Neural cell (in vitro differentiated cells): ENCODE results near the gene TRAF3. TPM values are rescaled to one million over a fixed set of nuclear protein-coding genes. Genes with fewer than 3 reads are reported as not detected.

Experiments
- H2AFZ ChIP-seq: fragments of 200-600, 300-800 bp; sonication (generic), shearing (Covaris generic); 2 replicates; pipeline ENCODE4 v1.6.0; 2014; ENCODE audit warnings: low read depth, mild to moderate bottlenecking, antibody characterized with exemption, low read length, moderate library complexity
- H3F3A ChIP-seq: fragments of 200-600 bp; shearing (Covaris generic); 2 replicates; pipeline ENCODE4 v1.6.1; 2016; ENCODE audit warnings: mild to moderate bottlenecking, moderate library complexity, mixed read lengths, antibody characterized with exemption, low read length; ENCODE audit not compliant: insufficient read depth, poor library complexity, severe bottlenecking
- H3K27ac ChIP-seq: fragments of 200-600, 300-800 bp; sonication (generic), shearing (Covaris generic); 2 replicates; pipeline ENCODE4 v1.5.1; 2014; ENCODE audit warnings: mild to moderate bottlenecking, low read length, moderate library complexity
- H3K27me3 ChIP-seq: fragments of 300-800, 200-600 bp; sonication (generic), shearing (Covaris generic); 2 replicates; pipeline ENCODE4 v1.6.0; 2014; ENCODE audit warnings: mild to moderate bottlenecking, low read depth, low read length, moderate library complexity; ENCODE audit not compliant: insufficient read depth
- H3K36me3 ChIP-seq: fragments of 300-800, 200-600 bp; sonication (generic), shearing (Covaris generic); 2 replicates; pipeline ENCODE4 v1.5.1; 2014; ENCODE audit warnings: mild to moderate bottlenecking, antibody characterized with exemption, low read length, moderate library complexity; ENCODE audit not compliant: insufficient read depth
- H3K4me2 ChIP-seq: fragments of 300-800, 200-600 bp; sonication (generic), shearing (Covaris generic); 2 replicates; pipeline ENCODE4 v1.6.0; 2014; ENCODE audit warnings: mild to moderate bottlenecking, low read length
- H3K4me3 ChIP-seq: fragments of 300-800, 200-600 bp; sonication (generic), shearing (Covaris generic); 2 replicates; pipeline ENCODE4 v1.5.1; 2014; ENCODE audit warnings: mild to moderate bottlenecking, low read length, moderate library complexity
- H3K79me2 ChIP-seq: fragments of 200-600 bp; shearing (Covaris generic); replicated peaks from 2 replicates; pipeline ENCODE4 v1.6.0; 2014; ENCODE audit warnings: mild to moderate bottlenecking, low read length, moderate library complexity; ENCODE audit not compliant: insufficient read depth
- H3K9ac ChIP-seq: fragments of 300-800, 200-600 bp; sonication (generic), shearing (Covaris generic); 2 replicates; pipeline ENCODE4 v1.6.1; 2016; ENCODE audit warnings: mild to moderate bottlenecking, low read length, mixed read lengths
- H3K9me2 ChIP-seq: fragments of 200-600 bp; shearing (Covaris generic); 2 replicates; pipeline ENCODE4 v1.6.1; 2016; ENCODE audit warnings: mild to moderate bottlenecking, low read length, mixed read lengths; ENCODE audit not compliant: insufficient read depth
- H3K9me3 ChIP-seq: fragments of 200-600, 300-800 bp; sonication (generic), shearing (Covaris generic); 2 replicates; pipeline ENCODE4 v1.6.1; 2016; ENCODE audit warnings: mild to moderate bottlenecking, mixed run types, low read length, moderate library complexity, mixed read lengths
- H4K20me1 ChIP-seq: fragments of 200-600 bp; shearing (Covaris generic); 2 replicates; pipeline ENCODE4 v1.6.1; 2016; ENCODE audit warnings: mild to moderate bottlenecking, mixed run types; ENCODE audit not compliant: insufficient read depth
- CTCF ChIP-seq: fragments of 450-650 bp; IDR thresholded peaks from 2 replicates; pipeline ENCODE4 v1.5.1; 2014; ENCODE audit warnings: antibody characterized with exemption, mild to moderate bottlenecking, moderate library complexity; ENCODE audit not compliant: poor library complexity, severe bottlenecking
- EP300 ChIP-seq: fragments of 450-650 bp; conservative IDR thresholded peaks from 2 replicates; pipeline ENCODE4 v1.6.1; 2014; ENCODE audit warnings: antibody characterized with exemption, mild to moderate bottlenecking, moderate library complexity; ENCODE audit not compliant: poor library complexity, severe bottlenecking
- EZH2 ChIP-seq: fragments of 200-600, 300-800 bp; shearing (Covaris generic), sonication (generic); IDR thresholded peaks from 2 replicates; pipeline ENCODE4 v1.6.1; 2014; ENCODE audit warnings: antibody characterized with exemption, low read length, borderline replicate concordance, mild to moderate bottlenecking; ENCODE audit not compliant: insufficient read depth, poor library complexity, severe bottlenecking
- MXI1 ChIP-seq: fragments of 450-650 bp; conservative IDR thresholded peaks from 2 replicates; pipeline ENCODE4 v1.6.1; 2014; ENCODE audit warnings: antibody characterized with exemption, mild to moderate bottlenecking; ENCODE audit not compliant: poor library complexity, severe bottlenecking
- POLR2AphosphoS5 ChIP-seq: IDR thresholded peaks from 2 replicates; pipeline ENCODE4 v1.6.1; 2012
- RAD21 ChIP-seq: fragments of 450-650 bp; conservative IDR thresholded peaks from 2 replicates; pipeline ENCODE4 v1.6.1; 2014; ENCODE audit warnings: antibody characterized with exemption, mild to moderate bottlenecking, moderate library complexity
- REST ChIP-seq: IDR thresholded peaks from 2 replicates; pipeline ENCODE4 v1.6.1; 2012; ENCODE audit warnings: borderline replicate concordance
- SMC3 ChIP-seq: fragments of 450-650 bp; conservative IDR thresholded peaks from 2 replicates; pipeline ENCODE4 v1.6.1; 2014; ENCODE audit warnings: antibody characterized with exemption, mild to moderate bottlenecking, moderate library complexity; ENCODE audit not compliant: poor library complexity
- TAF1 ChIP-seq: IDR thresholded peaks from 2 replicates; pipeline ENCODE4 v1.6.1; 2012; ENCODE audit warnings: low read depth
- polyA plus RNA-seq: library from polyadenylated mRNA; depleted of rRNA; stranded (reverse); fragments of >200 nt; gene quantifications from 2 replicates; pipeline ENCODE4 v1.2.3, GENCODE V29; 2014

The TRAF3 gene
- polyA plus RNA-seq, 1 donor from 2014 or later: 13.3 TPM

GRCh38 chr14:102909911-102910310 lies 132.7 kb downstream of the TRAF3 start:
- Histone ChIP-seq H3K4me2 (no peak overlapping the region), H3K9me3 (no peaks in the 10 kb centered on the region), H3K9ac (no peak overlapping the region), H3F3A (no peaks in the 10 kb centered on the region), H3K79me2 (no peaks in the 10 kb centered on the region), H3K9me2 (no peaks in the 10 kb centered on the region), H4K20me1 (no peaks in the 10 kb centered on the region), H3K27ac (no peak overlapping the region), H2AFZ (no peak overlapping the region), H3K27me3 (no peaks in the 10 kb centered on the region), H3K36me3 (peaks cover 7% of the 10 kb centered on the region), H3K4me3 (no peak overlapping the region)
- no peak for TF ChIP-seq EP300

- H3F3A ChIP-seq: no peaks in the 10 kb centered on the region
- H3K9ac ChIP-seq: no peak overlapping the region
- H4K20me1 ChIP-seq: no peaks in the 10 kb centered on the region
- H3K36me3 ChIP-seq: peaks cover 2% of the 10 kb centered on the region
- H3K9me2 ChIP-seq: no peaks in the 10 kb centered on the region
- H3K27ac ChIP-seq: no peak overlapping the region
- no peak overlapping the region for H3K4me3 ChIP-seq
- TF ChIP-seq MXI1 (no peak), SMC3 (no peak), POLR2AphosphoS5 (no peak), REST (no peak), EP300 (no peak), RAD21 (no peak), EZH2 (no peak), CTCF (no peak), TAF1 (no peak)
- no peak overlapping the region for H3K4me2 ChIP-seq
- H3K27me3 ChIP-seq: no peaks in the 10 kb centered on the region
- no peaks in the 10 kb centered on the region for H3K79me2 ChIP-seq
- H3K9me3 ChIP-seq: no peaks in the 10 kb centered on the region
- no peak overlapping the region for H2AFZ ChIP-seq
Measured at GRCh38 chr14:102910442-102910841, 133.2 kb downstream of the TRAF3 start.

- H4K20me1 ChIP-seq: no peaks in the 10 kb centered on the region
- H3K36me3 ChIP-seq: no peaks in the 10 kb centered on the region
Measured at GRCh38 chr14:102911541-102911951, 134.3 kb downstream of the TRAF3 start.

More at GRCh38 chr14:102911541-102911951, 134.3 kb downstream of the TRAF3 start:
- no peak for TF ChIP-seq SMC3
- TF ChIP-seq MXI1: no peak
- TF ChIP-seq EP300: no peak
- TF ChIP-seq CTCF: no peak
- TF ChIP-seq TAF1: no peak
- no peak for TF ChIP-seq POLR2AphosphoS5
- TF ChIP-seq REST: no peak
- no peak for TF ChIP-seq EZH2
- no peak for TF ChIP-seq RAD21
- Histone ChIP-seq H3K9me2 (no peaks in the 10 kb centered on the region), H2AFZ (no peak overlapping the region), H3K79me2 (no peaks in the 10 kb centered on the region), H3K4me3 (no peak overlapping the region), H3K27ac (no peak overlapping the region), H3K27me3 (no peaks in the 10 kb centered on the region), H3F3A (no peaks in the 10 kb centered on the region), H3K9ac (no peak overlapping the region), H3K9me3 (no peaks in the 10 kb centered on the region), H3K4me2 (no peak overlapping the region)
